SK-N-SH treated with all-trans-retinoic acid at 6 μM for 48 hours (cell line): ENCODE results near the gene PER2.

Experiments
- ATAC-seq: fragments of 200-7000 bp; cut with Tn5 transposase; 3 replicates; pipeline ENCODE4 v1.9.1; 2020; ENCODE audit warnings: mild to moderate bottlenecking, moderate library complexity
- ARNTL ChIP-seq: fragments of 450-650 bp; formaldehyde crosslinking; IDR thresholded peaks from 2 replicates; pipeline ENCODE4 v1.5.0; 2020; ENCODE audit warnings: low read depth, mild to moderate bottlenecking, moderate library complexity, borderline replicate concordance
- BACH2 ChIP-seq: fragments of 250-450 bp; sonication (Bioruptor Pico); IDR thresholded peaks from 2 replicates; pipeline ENCODE4 v1.9.0; 2021; ENCODE audit warnings: mild to moderate bottlenecking, borderline replicate concordance
- CREB5 ChIP-seq: fragments of 250-450 bp; sonication (Bioruptor Pico); IDR thresholded peaks from 2 replicates; pipeline ENCODE4 v1.5.1; 2020; ENCODE audit warnings: low read depth, mild to moderate bottlenecking, moderate library complexity
- CSDC2 ChIP-seq: fragments of 250-450 bp; sonication (Bioruptor Pico); IDR thresholded peaks from 2 replicates; pipeline ENCODE4 v1.5.0; 2020; ENCODE audit warnings: mild to moderate bottlenecking, moderate library complexity
- CSRNP3 ChIP-seq: fragments of 250-450 bp; sonication (Bioruptor Pico); IDR thresholded peaks from 2 replicates; pipeline ENCODE4 v1.5.1; 2021; ENCODE audit warnings: mild to moderate bottlenecking, moderate library complexity
- ESRRG ChIP-seq: fragments of 250-450 bp; sonication (Bioruptor Pico); IDR thresholded peaks from 2 replicates; pipeline ENCODE4 v1.6.1; 2021; ENCODE audit warnings: mild to moderate bottlenecking
- GLIS3 ChIP-seq: fragments of 250-450 bp; sonication (Bioruptor Pico); IDR thresholded peaks from 2 replicates; pipeline ENCODE4 v1.5.0; 2020; ENCODE audit warnings: mild to moderate bottlenecking, moderate library complexity
- ISL1 ChIP-seq: fragments of 250-450 bp; sonication (Bioruptor Pico); IDR thresholded peaks from 2 replicates; pipeline ENCODE4 v2.1.2; 2022; ENCODE audit warnings: mild to moderate bottlenecking, moderate library complexity
- OSR1 ChIP-seq: fragments of 250-450 bp; sonication (Bioruptor Pico); IDR thresholded peaks from 2 replicates; pipeline ENCODE4 v1.8.0; 2022; ENCODE audit warnings: moderate library complexity, mild to moderate bottlenecking, inconsistent platforms
- PATZ1 ChIP-seq: fragments of 250-450 bp; sonication (Bioruptor Pico); IDR thresholded peaks from 2 replicates; pipeline ENCODE4 v1.8.0; 2020; ENCODE audit warnings: mild to moderate bottlenecking, moderate library complexity, borderline replicate concordance
- POU6F1 ChIP-seq: fragments of 250-450 bp; sonication (Bioruptor Pico); IDR thresholded peaks from 2 replicates; pipeline ENCODE4 v1.8.0; 2021; ENCODE audit warnings: low read depth, mild to moderate bottlenecking, moderate library complexity, borderline replicate concordance
- PPARA ChIP-seq: fragments of 250-450 bp; sonication (Bioruptor Pico); IDR thresholded peaks from 2 replicates; pipeline ENCODE4 v1.5.0; 2020; ENCODE audit warnings: mild to moderate bottlenecking, borderline replicate concordance
- RARB ChIP-seq: fragments of 250-450 bp; sonication (Bioruptor Pico); IDR thresholded peaks from 2 replicates; pipeline ENCODE4 v1.8.0; 2021; ENCODE audit warnings: mild to moderate bottlenecking, moderate library complexity
- TCF4 ChIP-seq: fragments of 250-450 bp; sonication (Bioruptor Pico); IDR thresholded peaks from 2 replicates; pipeline ENCODE4 v1.8.0; 2021; ENCODE audit warnings: mild to moderate bottlenecking, moderate library complexity, borderline replicate concordance
- TSHZ2 ChIP-seq: fragments of 250-450 bp; sonication (Bioruptor Pico); IDR thresholded peaks from 2 replicates; pipeline ENCODE4 v1.5.0; 2020; ENCODE audit warnings: mild to moderate bottlenecking, moderate library complexity
- ZC3H10 ChIP-seq: fragments of 250-450 bp; sonication (Bioruptor Pico); IDR thresholded peaks from 2 replicates; pipeline ENCODE4 v1.5.1; 2021; ENCODE audit warnings: mild to moderate bottlenecking, moderate library complexity
- ZFP3 ChIP-seq: fragments of 250-450 bp; sonication (Bioruptor Pico); IDR thresholded peaks from 2 replicates; pipeline ENCODE4 v1.5.0; 2020; ENCODE audit warnings: mild to moderate bottlenecking, moderate library complexity
- ZNF565 ChIP-seq: fragments of 450-650 bp; formaldehyde crosslinking; conservative IDR thresholded peaks from 2 replicates; pipeline ENCODE4 v1.5.0; 2020; ENCODE audit warnings: low read depth, mild to moderate bottlenecking, moderate library complexity
- ZNF70 ChIP-seq: fragments of 450-650 bp; formaldehyde crosslinking; IDR thresholded peaks from 2 replicates; pipeline ENCODE4 v1.5.0; 2020; ENCODE audit warnings: mild to moderate bottlenecking, moderate library complexity
- ZNF8 ChIP-seq: fragments of 450-650 bp; formaldehyde crosslinking; IDR thresholded peaks from 2 replicates; pipeline ENCODE4 v1.5.0; 2020; ENCODE audit warnings: mild to moderate bottlenecking, moderate library complexity

PER2 gene

GRCh38 chr2:238239863-238240756 lies 48.3 kb downstream of the PER2 start, which contains the start of gene HES6:
HES6 (minus strand) TSS chr2:238240038; CDS start chr2:238239905, 133 bp downstream.
- TF ChIP-seq POU6F1 (CRISPR knock-in tag) (no peak), ZNF70 (no peak), CREB5 (CRISPR knock-in tag) (no peak), ZFP3 (CRISPR knock-in tag) (no peak), GLIS3 (CRISPR knock-in tag) (no peak), PPARA (CRISPR knock-in tag) (no peak), OSR1 (CRISPR knock-in tag) (no peak), CSRNP3 (no peak), BACH2 (CRISPR knock-in tag) (no peak), ARNTL (CRISPR knock-in tag) (no peak), ZNF565 (CRISPR knock-in tag) (no peak), RARB (CRISPR knock-in tag) (no peak), TCF4 (CRISPR knock-in tag) (no peak), PATZ1 (CRISPR knock-in tag) (no peak), ISL1 (no peak), ZC3H10 (CRISPR knock-in tag) (no peak)

GRCh38 chr2:238239543-238239862 lies 48.9 kb downstream of the PER2 start:
- peak; percentile 1; the same call in 2 of the 3 replicates for ATAC-seq
- TF ChIP-seq CSDC2 (CRISPR knock-in tag): no peak
- no peak for TF ChIP-seq GLIS3 (CRISPR knock-in tag)
- TF ChIP-seq PATZ1 (CRISPR knock-in tag): no peak
- no peak for TF ChIP-seq ZNF70
- no peak for TF ChIP-seq CREB5 (CRISPR knock-in tag)
- no peak for TF ChIP-seq TSHZ2
- TF ChIP-seq OSR1 (CRISPR knock-in tag): no peak
- TF ChIP-seq ISL1: no peak
- TF ChIP-seq CSRNP3: no peak
- no peak for TF ChIP-seq PPARA (CRISPR knock-in tag)
- no peak for TF ChIP-seq BACH2 (CRISPR knock-in tag)
- no peak for TF ChIP-seq POU6F1 (CRISPR knock-in tag)
- TF ChIP-seq ZC3H10 (CRISPR knock-in tag): no peak
- no peak for TF ChIP-seq ZNF8 (CRISPR knock-in tag)
- TF ChIP-seq TCF4 (CRISPR knock-in tag): no peak
- TF ChIP-seq ARNTL (CRISPR knock-in tag): no peak
- no peak for TF ChIP-seq ESRRG (CRISPR knock-in tag)
- TF ChIP-seq ZNF565 (CRISPR knock-in tag): no peak
- TF ChIP-seq RARB (CRISPR knock-in tag): no peak

More at GRCh38 chr2:238239863-238240756, 48.3 kb downstream of the PER2 start, which contains the start of gene HES6:
- peak; percentile 94 for ATAC-seq
